Type B pancreatic cell (in vitro differentiated cells): ENCODE results near the gene ZNF672. TPM values are rescaled to one million over a fixed set of nuclear protein-coding genes. Genes with fewer than 3 reads are reported as not detected.

Experiments used
- DNase-seq: peaks from one replicate; pipeline ENCODE4 v3.0.0; 2021; ENCODE audit warnings: mixed read lengths; ENCODE audit not compliant: unreplicated experiment; ENCODE audit errors: extremely low spot score
- H3K27ac Mint-ChIP-seq: 2 replicates; pipeline ENCODE4 v1.8.0; 2021; ENCODE audit warnings: mild to moderate bottlenecking, mixed read lengths
- H3K27me3 Mint-ChIP-seq: 2 replicates; pipeline ENCODE4 v1.8.0; 2021; ENCODE audit warnings: mixed read lengths
- H3K36me3 Mint-ChIP-seq: 2 replicates; pipeline ENCODE4 v1.8.0; 2021; ENCODE audit warnings: mixed read lengths
- H3K4me1 Mint-ChIP-seq: one replicate; pipeline ENCODE4 v1.8.0; 2021; ENCODE audit warnings: mixed read lengths; ENCODE audit not compliant: unreplicated experiment
- H3K4me3 Mint-ChIP-seq: 2 replicates; pipeline ENCODE4 v1.8.0; 2021; ENCODE audit warnings: mild to moderate bottlenecking, mixed read lengths
- H3K9me3 Mint-ChIP-seq: 2 replicates; pipeline ENCODE4 v1.8.0; 2021; ENCODE audit warnings: mixed read lengths
- CTCF ChIP-seq: fragments of 200-600 bp; sonication (generic); conservative IDR thresholded peaks from 2 replicates; pipeline ENCODE4 v1.5.0; 2021; ENCODE audit warnings: antibody characterized with exemption, mild to moderate bottlenecking
- total RNA-seq: library from RNA; stranded (reverse); gene quantifications from 2 replicates; pipeline ENCODE4 v1.2.1, GENCODE V29; 2021; ENCODE audit warnings: low replicate concordance

The ZNF672 gene
- total RNA-seq, 1 donor from 2014 or later: 33.0 TPM

- H3K4me3 Mint-ChIP-seq: no peak overlapping the region
- no peak for TF ChIP-seq CTCF
- no peaks in the 10 kb centered on the region for H3K27me3 Mint-ChIP-seq
- peaks cover 20% of the 10 kb centered on the region for H3K36me3 Mint-ChIP-seq
- DNase-seq: peak; percentile 42
- H3K9me3 Mint-ChIP-seq: no peaks in the 10 kb centered on the region
- H3K27ac Mint-ChIP-seq: no peak overlapping the region
- H3K4me1 Mint-ChIP-seq: peaks cover 35% of the 10 kb centered on the region
These were observed 17.9 kb upstream of the ZNF672 start for GRCh38 chr1:248820041-248820585.

GRCh38 chr1:248821101-248821500 lies 16.9 kb upstream of the ZNF672 start:
- DNase-seq: peak; percentile 58
- H3K27me3 Mint-ChIP-seq: no peaks in the 10 kb centered on the region
- H3K4me1 Mint-ChIP-seq: peaks cover 35% of the 10 kb centered on the region
- H3K27ac Mint-ChIP-seq: no peak overlapping the region
- H3K36me3 Mint-ChIP-seq: peaks cover 15% of the 10 kb centered on the region
- no peak for TF ChIP-seq CTCF
- no peak overlapping the region for H3K4me3 Mint-ChIP-seq
- no peaks in the 10 kb centered on the region for H3K9me3 Mint-ChIP-seq

- no peak for TF ChIP-seq CTCF
- no peak overlapping the region for H3K27ac Mint-ChIP-seq
- H3K9me3 Mint-ChIP-seq: no peaks in the 10 kb centered on the region
- H3K4me1 Mint-ChIP-seq: peaks cover 37% of the 10 kb centered on the region
- no peaks in the 10 kb centered on the region for H3K27me3 Mint-ChIP-seq
- H3K4me3 Mint-ChIP-seq: no peak overlapping the region
- DNase-seq: peak; percentile 39
- H3K36me3 Mint-ChIP-seq: peaks cover 15% of the 10 kb centered on the region
These were observed 16.4 kb upstream of the ZNF672 start for GRCh38 chr1:248821641-248822040.

GRCh38 chr1:248822148-248823032 lies 15.6 kb upstream of the ZNF672 start:
- DNase-seq: peak; percentile 49
- peaks cover 15% of the 10 kb centered on the region for H3K36me3 Mint-ChIP-seq
- H3K9me3 Mint-ChIP-seq: no peaks in the 10 kb centered on the region
- no peaks in the 10 kb centered on the region for H3K27me3 Mint-ChIP-seq
- no peak for TF ChIP-seq CTCF
- H3K27ac Mint-ChIP-seq: peak overlapping the region; percentile 36
- peaks cover 42% of the 10 kb centered on the region for H3K4me1 Mint-ChIP-seq
- no peak overlapping the region for H3K4me3 Mint-ChIP-seq

- peaks cover 45% of the 10 kb centered on the region for H3K4me1 Mint-ChIP-seq
- peaks cover 15% of the 10 kb centered on the region for H3K36me3 Mint-ChIP-seq
- no peaks in the 10 kb centered on the region for H3K27me3 Mint-ChIP-seq
- no peak for TF ChIP-seq CTCF
- peak overlapping the region; percentile 97 for H3K27ac Mint-ChIP-seq
- no peak for DNase-seq
- H3K4me3 Mint-ChIP-seq: peak overlapping the region; percentile 96
- no peaks in the 10 kb centered on the region for H3K9me3 Mint-ChIP-seq
These were observed 14.5 kb upstream of the ZNF672 start for GRCh38 chr1:248823517-248824001.
